IPS-18c (cell line): ENCODE data around the gene ENPEP.
"Not testable (repeated sequence)": the region's sequence is repeated elsewhere in the genome, so short reads cannot be mapped to it uniquely, and the experiment has no call there.

Experiments used
- H3K4me3 ChIP-seq: 2 replicates; pipeline ENCODE4 v1.7.0; 2013; ENCODE audit warnings: low read depth, mild to moderate bottlenecking, low read length, moderate library complexity; ENCODE audit not compliant: insufficient read depth
- H3K9me3 ChIP-seq: one replicate; pipeline ENCODE4 v1.6.1; 2013; ENCODE audit warnings: mild to moderate bottlenecking, low read length, moderate library complexity; ENCODE audit not compliant: control insufficient read depth, insufficient read depth

The ENPEP gene

GRCh38 chr4:110480746-110481271, 4.9 kb downstream of the ENPEP start:
- H3K9me3 ChIP-seq, result no peaks in the 10 kb centered on the region
- no peak overlapping the region for H3K4me3 ChIP-seq

DNA sequence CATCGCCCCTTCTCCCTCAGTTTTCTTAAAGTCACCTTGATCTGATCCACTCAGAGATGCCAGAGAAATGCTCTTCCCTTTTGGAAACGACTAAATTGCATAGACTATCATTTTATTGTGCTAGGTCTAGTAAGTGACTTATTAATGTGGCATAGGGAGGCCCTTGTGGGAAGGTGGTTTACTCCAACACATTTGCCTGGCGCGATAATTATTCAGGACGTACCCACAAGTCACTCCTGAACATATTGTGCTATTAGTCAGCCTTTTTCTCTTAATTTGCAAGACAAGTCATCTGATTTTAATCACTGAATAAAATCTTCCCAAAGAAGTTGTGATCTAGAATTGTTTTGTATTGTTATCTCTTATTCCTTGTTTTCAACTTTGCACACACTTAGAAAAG, 7.6 kb downstream of the ENPEP start:
- Histone ChIP-seq H3K4me3 (no peak overlapping the region), H3K9me3 (no peaks in the 10 kb centered on the region)

GRCh38 chr4:110484029-110484428, 8.1 kb downstream of the ENPEP start:
- Histone ChIP-seq H3K4me3 (no peak overlapping the region), H3K9me3 (no peaks in the 10 kb centered on the region)

- Histone ChIP-seq H3K9me3 (no peaks in the 10 kb centered on the region), H3K4me3 (no peak overlapping the region)
Measured at GRCh38 chr4:110484767-110485166, 8.8 kb downstream of the ENPEP start.

- no peaks in the 10 kb centered on the region for H3K9me3 ChIP-seq
- no peak overlapping the region for H3K4me3 ChIP-seq
Measured at GRCh38 chr4:110485452-110485851, 9.5 kb downstream of the ENPEP start.

- Histone ChIP-seq H3K9me3 (no peaks in the 10 kb centered on the region), H3K4me3 (no peak overlapping the region)
Measured at GRCh38 chr4:110486256-110486655, 10.3 kb downstream of the ENPEP start.

DNA sequence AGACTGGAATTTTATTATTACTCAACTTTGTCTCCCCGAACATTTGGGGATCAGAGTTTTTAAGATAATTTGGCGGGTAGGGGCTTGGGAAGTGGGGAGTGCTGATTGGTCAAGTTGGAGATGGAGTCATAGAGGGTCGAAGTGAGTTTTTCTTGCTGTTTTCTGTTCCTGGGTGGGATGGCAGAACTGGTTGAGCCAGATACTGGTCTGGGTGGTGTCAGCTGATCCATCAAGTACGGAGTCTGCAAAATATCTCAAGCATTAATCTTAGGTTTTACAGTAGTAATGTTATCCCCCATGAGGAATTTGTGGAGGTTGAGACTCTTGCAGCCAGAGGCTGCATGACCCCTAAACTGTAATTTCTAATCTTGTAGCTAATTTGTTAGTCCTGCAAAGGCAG, 10.9 kb downstream of the ENPEP start:
- H3K4me3 ChIP-seq, H3K9me3 ChIP-seq: not testable (repeated sequence)

DNA sequence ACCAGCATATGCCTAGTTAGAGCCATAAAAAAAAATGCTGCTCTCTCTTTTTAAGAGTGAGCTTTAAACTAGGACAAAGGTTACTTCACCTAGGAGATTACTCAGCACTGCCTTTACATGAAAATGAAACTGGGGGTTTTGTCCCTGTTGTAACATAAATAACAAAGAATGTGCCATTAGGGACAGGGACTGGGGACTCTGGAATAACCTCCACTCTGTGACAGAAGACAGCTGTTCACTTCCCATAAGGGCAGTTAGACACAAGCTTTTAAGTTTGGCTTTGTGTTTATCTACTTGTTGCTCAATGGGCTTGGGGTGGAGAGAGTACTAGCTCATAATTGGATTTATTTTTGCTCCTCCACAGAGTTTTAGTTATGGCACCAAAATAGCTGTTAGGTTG, 11.9 kb downstream of the ENPEP start:
- Histone ChIP-seq H3K4me3 (no peak overlapping the region), H3K9me3 (no peaks in the 10 kb centered on the region)

DNA sequence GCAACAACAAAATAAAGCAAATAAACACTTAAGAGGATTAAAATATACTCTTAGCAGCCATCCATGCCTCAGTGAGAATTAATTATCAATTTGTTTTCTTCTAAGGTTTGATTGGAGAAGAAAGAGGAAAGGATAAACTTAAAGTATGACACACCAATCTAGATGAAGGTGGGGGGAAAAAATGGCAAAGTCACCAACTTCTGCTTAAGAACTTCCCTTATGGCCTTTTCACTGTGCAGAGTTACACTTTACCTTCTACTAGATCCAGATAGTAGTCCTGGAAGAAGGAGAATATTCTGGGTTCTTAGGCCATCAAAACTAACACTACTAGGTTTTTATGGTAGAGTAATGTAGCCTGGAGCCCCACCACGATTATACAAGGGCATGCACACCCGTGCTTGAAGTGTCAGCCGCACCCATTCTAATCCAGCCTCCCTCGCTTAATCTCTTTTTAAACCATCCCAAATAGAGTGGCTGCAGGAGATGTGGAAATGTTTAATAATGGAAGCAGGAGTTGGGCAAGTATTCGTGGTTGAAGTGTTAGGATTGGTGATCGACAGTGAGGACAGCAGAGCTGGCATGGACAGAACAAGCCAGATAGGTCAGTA, 14.1 kb downstream of the ENPEP start:
- Histone ChIP-seq H3K4me3 (no peak overlapping the region), H3K9me3 (no peaks in the 10 kb centered on the region)

GRCh38 chr4:110492522-110492921, 16.6 kb downstream of the ENPEP start:
- H3K9me3 ChIP-seq, result no peaks in the 10 kb centered on the region
- H3K4me3 ChIP-seq, result no peak overlapping the region

- Histone ChIP-seq H3K9me3 (no peaks in the 10 kb centered on the region), H3K4me3 (no peak overlapping the region)
Measured at GRCh38 chr4:110493520-110493919, 17.6 kb downstream of the ENPEP start.

GRCh38 chr4:110498420-110498819, 22.5 kb downstream of the ENPEP start:
- no peaks in the 10 kb centered on the region for H3K9me3 ChIP-seq
- no peak overlapping the region for H3K4me3 ChIP-seq

GRCh38 chr4:110499126-110499525, 23.2 kb downstream of the ENPEP start:
- no peak overlapping the region for H3K4me3 ChIP-seq
- H3K9me3 ChIP-seq, result no peaks in the 10 kb centered on the region

DNA sequence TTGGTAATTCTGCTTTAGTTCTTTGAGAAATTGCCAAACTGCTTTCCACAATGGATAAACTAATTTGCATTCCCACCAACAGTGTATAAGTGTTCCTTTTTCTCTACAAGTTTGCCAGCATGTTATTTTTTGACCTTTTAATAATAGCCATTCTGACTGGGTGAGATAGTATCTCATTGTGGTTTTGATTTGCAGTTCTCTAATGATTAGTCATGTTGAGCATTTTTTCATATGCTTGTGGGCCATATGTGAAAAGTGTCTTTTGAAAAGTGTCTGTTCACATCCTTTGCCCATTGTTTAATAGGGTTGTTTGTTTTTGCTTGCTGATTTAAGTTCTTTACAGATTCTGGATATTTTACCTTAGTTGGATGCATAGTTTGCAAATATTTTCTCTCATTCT, 25.9 kb downstream of the ENPEP start:
- Histone ChIP-seq H3K4me3 (no peak overlapping the region), H3K9me3 (no peaks in the 10 kb centered on the region)

GRCh38 chr4:110503270-110504083, 27.5 kb downstream of the ENPEP start:
- no peaks in the 10 kb centered on the region for H3K9me3 ChIP-seq
- no peak overlapping the region for H3K4me3 ChIP-seq

DNA sequence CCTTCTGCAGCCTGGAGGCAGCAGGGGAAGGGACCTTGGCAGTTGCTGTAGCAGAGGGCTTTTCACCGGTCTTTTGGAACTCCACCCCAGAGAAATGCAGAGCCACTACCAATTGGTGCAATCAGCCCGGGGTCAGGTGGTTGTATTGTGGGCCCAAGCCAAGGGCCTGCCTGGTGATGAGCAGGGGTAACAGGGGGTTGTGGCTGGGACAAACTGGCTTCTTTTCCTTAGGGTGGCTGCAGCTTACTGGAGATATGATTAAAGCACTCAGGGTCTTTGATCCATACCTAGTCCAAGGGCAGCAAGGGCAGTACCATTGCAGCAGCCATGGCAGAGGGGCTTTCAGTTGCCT, 28.1 kb downstream of the ENPEP start:
- H3K4me3 ChIP-seq, result no peak overlapping the region
- H3K9me3 ChIP-seq, result no peaks in the 10 kb centered on the region

- no peak overlapping the region for H3K4me3 ChIP-seq
- no peaks in the 10 kb centered on the region for H3K9me3 ChIP-seq
Measured at GRCh38 chr4:110505440-110505839, 29.5 kb downstream of the ENPEP start.

GRCh38 chr4:110508827-110509710, 33.1 kb downstream of the ENPEP start:
- Histone ChIP-seq H3K4me3 (no peak overlapping the region), H3K9me3 (no peaks in the 10 kb centered on the region)
